ENCODE results near the gene LDB2. TPM values are rescaled to one million over a fixed set of nuclear protein-coding genes. Genes with fewer than 3 reads are reported as not detected.

Gene LDB2
- total and polyA plus RNA-seq, 11 donors: 9.5 to 38.7 (median 26.3) TPM

GRCh38 chr4:16661813-16662212 is 236.6 kb downstream of the LDB2 start:
- ATAC-seq: no peak
- intact Hi-C loops (cut with DNase I): no loop called here
- 85 to 96% (median 93%) methylated on average over 2 of the region's 2 CpGs for WGBS, 4 donors

GRCh38 chr4:16660656-16661055 is 237.8 kb downstream of the LDB2 start:
- no peak overlapping the region for H3K27ac ChIP-seq
- peaks cover 0 to 6% (median 0%) of the 10 kb centered on the region in 12 donors for H3K9me3 ChIP-seq
- WGBS, 4 donors: 97 to 100% (median 98%) methylated on average over 2 of the region's 2 CpGs
- intact Hi-C loops (cut with DNase I): no loop called here
- H3K4me1 ChIP-seq: peaks cover 0 to 8% (median 0%) of the 10 kb centered on the region in 12 donors
- DNase-seq (no peak), ATAC-seq (no peak)
- H3K4me3 ChIP-seq: no peak overlapping the region
- TF ChIP-seq POLR2A (IDR thresholded peaks at IDR 0.05) (no peak), CTCF (IDR thresholded peaks at IDR 0.05) (no peak)
- H3K27me3 ChIP-seq: no peaks in the 10 kb centered on the region
- H3K36me3 ChIP-seq: no peaks in the 10 kb centered on the region

More at GRCh38 chr4:16661813-16662212, 236.6 kb downstream of the LDB2 start:
- H3K27me3 ChIP-seq: no peaks in the 10 kb centered on the region
- no peak for DNase-seq
- H3K4me3 ChIP-seq: no peak overlapping the region
- peaks cover 0 to 6% (median 0%) of the 10 kb centered on the region in 9 donors for H3K36me3 ChIP-seq
- H3K27ac ChIP-seq: no peak overlapping the region
- H3K9me3 ChIP-seq: peaks cover 0 to 6% (median 0%) of the 10 kb centered on the region in 12 donors
- TF ChIP-seq CTCF (IDR thresholded peaks at IDR 0.05) (no peak), POLR2A (IDR thresholded peaks at IDR 0.05) (no peak)
- H3K4me1 ChIP-seq: peaks cover 0 to 8% (median 0%) of the 10 kb centered on the region in 12 donors

- TF ChIP-seq POLR2A (IDR thresholded peaks at IDR 0.05) (no peak), CTCF (IDR thresholded peaks at IDR 0.05) (no peak)
- H3K27me3 ChIP-seq: no peaks in the 10 kb centered on the region
- DNase-seq: no peak
- no peak overlapping the region for H3K27ac ChIP-seq
- no peak overlapping the region for H3K4me3 ChIP-seq
- intact Hi-C loops (cut with DNase I): no loop called here
- no peaks in the 10 kb centered on the region for H3K36me3 ChIP-seq
- H3K9me3 ChIP-seq: peaks cover 0 to 6% (median 0%) of the 10 kb centered on the region in 12 donors
- ATAC-seq: no peak
- WGBS, 4 donors: 92 to 95% (median 94%) methylated on average over 3 of the region's 3 CpGs
- H3K4me1 ChIP-seq: peaks cover 0 to 13% (median 0%) of the 10 kb centered on the region in 12 donors
Measured at GRCh38 chr4:16659694-16660093, 238.8 kb downstream of the LDB2 start.

- no peak for TF ChIP-seq CTCF (IDR thresholded peaks at IDR 0.05)
- no peak for TF ChIP-seq POLR2A (IDR thresholded peaks at IDR 0.05)
- intact Hi-C loops (cut with DNase I): no loop called here
Measured at GRCh38 chr4:16659079-16659478, 239.4 kb downstream of the LDB2 start.

More at GRCh38 chr4:16659079-16659478, 239.4 kb downstream of the LDB2 start:
- H3K4me3 ChIP-seq: no peak overlapping the region
- peaks cover 0 to 6% (median 0%) of the 10 kb centered on the region in 12 donors for H3K9me3 ChIP-seq
- ATAC-seq (no peak), DNase-seq (peak in 1 of 5 donors; percentile 26)
- H3K4me1 ChIP-seq: peaks cover 0 to 19% (median 0%) of the 10 kb centered on the region in 12 donors
- H3K27me3 ChIP-seq: no peaks in the 10 kb centered on the region
- no peak overlapping the region for H3K27ac ChIP-seq
- 80 to 85% (median 83%) methylated on average over 6 of the region's 6 CpGs for WGBS, 4 donors
- H3K36me3 ChIP-seq: no peaks in the 10 kb centered on the region

All from heart left ventricle (tissue), 16 donors.